GM12872 (cell line): ENCODE measurements around the gene EDAR.

Experiments
- CTCF ChIP-seq: IDR thresholded peaks from 3 replicates; pipeline ENCODE4 v1.5.1; 2011; ENCODE audit warnings: low read depth, mild to moderate bottlenecking, low read length, moderate library complexity; ENCODE audit not compliant: insufficient read depth

EDAR gene

GRCh38 chr2:108956375-108956774, 32.6 kb downstream of the EDAR start:
- TF ChIP-seq CTCF = no peak

DNA sequence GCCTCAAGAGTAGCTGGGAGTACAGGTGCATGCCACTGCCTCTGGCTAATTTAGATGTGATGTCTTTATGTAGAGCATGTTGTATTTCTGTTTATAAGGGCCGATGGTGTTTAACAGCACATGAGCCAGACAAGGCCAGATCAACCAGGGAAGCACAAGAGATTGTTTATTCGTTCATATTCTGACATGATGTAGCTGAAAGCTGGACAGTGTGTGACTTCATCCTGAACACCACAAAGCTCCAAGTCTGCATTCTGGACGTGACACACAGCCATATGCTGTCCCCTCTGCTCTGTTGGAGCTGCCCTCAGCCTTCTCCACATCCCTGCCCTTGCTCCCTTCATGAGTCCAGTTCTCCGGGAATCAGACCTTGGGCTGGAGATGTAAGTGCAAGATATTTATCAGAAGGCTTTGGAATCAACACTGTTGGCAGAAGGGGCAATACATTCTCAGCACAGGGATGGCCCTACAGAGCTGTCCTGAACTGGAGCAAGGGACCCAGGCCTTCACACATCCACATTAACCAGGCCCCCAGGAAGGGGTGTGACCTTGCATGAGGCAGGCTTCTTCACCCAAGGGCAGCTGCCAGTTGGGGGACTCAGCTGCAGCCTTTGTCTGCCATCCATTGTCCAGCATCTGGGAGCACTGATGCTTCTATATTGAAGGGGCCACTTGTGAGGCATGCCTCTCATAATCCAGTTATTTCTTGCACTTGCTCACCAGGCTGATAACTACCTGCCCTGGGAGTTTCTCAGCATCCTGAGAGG, 38.5 kb downstream of the EDAR start:
- no peak for TF ChIP-seq CTCF

GRCh38 chr2:108949316-108950239, 39.4 kb downstream of the EDAR start:
- no peak for TF ChIP-seq CTCF

GRCh38 chr2:108947271-108947907, 41.6 kb downstream of the EDAR start:
- no peak for TF ChIP-seq CTCF

DNA sequence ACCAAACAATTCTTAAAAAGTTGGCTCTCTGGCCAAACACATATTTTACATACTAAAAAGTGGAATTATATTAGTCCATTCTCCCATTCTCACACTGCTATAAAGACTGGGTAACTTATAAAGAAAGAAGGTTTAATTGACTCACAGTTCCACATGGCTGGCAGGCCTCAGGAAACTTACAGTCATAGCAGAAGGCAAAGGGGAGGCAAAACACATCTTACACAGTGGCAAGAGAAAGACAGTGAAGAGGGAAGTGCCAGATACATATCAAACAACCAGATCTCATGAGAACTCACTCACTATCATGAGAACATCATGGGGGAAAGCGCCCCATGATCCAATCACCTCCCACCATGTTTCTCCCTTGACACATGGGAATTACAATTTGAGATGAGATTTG, 42.6 kb downstream of the EDAR start:
- TF ChIP-seq CTCF = no peak

DNA sequence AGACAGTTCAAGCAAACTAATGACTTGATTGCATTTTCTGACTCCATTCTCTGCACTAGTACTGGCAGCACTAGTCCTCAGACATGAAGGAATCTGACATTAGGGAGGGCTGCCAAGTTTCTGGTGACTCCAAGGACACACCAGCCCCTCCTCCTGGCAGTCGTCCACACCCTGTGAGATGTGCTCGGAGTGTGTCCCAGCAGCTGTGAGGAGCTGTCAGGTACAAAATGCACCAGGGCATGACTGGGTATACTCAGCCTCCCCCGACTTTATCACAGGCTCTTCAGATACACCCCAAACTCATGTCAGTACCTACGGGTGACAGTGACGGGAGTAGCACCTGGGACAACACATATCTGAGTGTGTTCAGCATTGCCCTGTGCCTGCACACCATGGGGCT, 43.1 kb downstream of the EDAR start:
- TF ChIP-seq CTCF = no peak

GRCh38 chr2:108944601-108945331, 44.3 kb downstream of the EDAR start:
- TF ChIP-seq CTCF = 0 out of 3 replicates have a peak, but pooled peaks have one; percentile 12
